TTC549 (cell line): Measurements from ENCODE around the gene CCR2.
"Not testable (repeated sequence)": the region's sequence is repeated elsewhere in the genome, so short reads cannot be mapped to it uniquely, and the experiment has no call there.

ENCODE experiments used
- FAIRE-seq: peaks from 2 replicates; lab custom pipeline; 2012; peaks lifted over from hg19 to GRCh38; lab: Jason Lieb, UNC

The CCR2 gene

DNA sequence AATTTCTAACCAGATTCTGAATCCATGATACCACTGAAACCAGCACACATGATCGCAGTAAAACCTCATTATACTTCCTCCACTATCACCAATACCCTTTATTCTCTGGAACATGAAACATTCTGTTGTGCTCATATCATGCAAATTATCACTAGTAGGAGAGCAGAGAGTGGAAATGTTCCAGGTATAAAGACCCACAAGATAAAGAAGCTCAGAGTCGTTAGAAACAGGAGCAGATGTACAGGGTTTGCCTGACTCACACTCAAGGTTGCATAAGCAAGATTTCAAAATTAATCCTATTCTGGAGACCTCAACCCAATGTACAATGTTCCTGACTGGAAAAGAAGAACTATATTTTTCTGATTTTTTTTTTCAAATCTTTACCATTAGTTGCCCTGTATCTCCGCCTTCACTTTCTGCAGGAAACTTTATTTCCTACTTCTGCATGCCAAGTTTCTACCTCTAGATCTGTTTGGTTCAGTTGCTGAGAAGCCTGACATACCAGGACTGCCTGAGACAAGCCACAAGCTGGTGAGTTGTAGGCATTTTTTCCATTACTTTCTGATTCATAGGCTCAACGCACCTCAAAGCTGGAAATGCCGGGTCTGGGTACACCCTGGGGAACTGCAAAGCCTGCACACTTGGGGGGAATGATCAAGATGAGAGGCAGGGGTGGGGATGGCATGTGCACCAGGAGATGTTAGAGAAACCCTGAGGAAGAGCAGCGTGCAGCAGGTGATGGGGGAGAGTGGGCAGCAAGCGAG lies at the start of gene CCR2:
TSS of gene CCR2 (plus strand) at position 465 of the 764 bp plus-strand sequence. CDS start 3,417 bp downstream, outside the sequence.
- no peak for FAIRE-seq

- no peak for FAIRE-seq
Observed at GRCh38 chr3:46304739-46305138, 49.2 kb upstream of the CCR2 start.

GRCh38 chr3:46312991-46313390 lies 40.9 kb upstream of the CCR2 start:
- FAIRE-seq, result no peak

DNA sequence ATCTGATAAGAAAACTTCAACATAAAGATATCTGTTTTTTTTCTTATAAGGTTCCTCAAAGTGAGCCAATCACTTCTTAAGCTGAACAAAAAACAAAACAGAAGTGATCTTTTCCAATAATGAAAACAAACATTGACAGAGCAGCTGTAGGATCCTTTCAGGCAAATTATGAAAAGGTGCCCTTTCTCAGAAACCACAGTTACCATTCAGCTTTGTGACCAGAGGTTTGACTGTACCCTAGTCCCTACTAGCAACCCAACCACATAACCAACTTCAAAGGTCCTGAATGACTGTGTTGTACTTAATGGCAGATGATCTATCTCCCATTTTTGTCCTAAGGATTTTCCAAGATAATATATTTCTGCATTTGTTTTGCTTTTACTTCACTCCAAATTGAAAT lies 39.4 kb upstream of the CCR2 start:
- FAIRE-seq, result no peak

DNA sequence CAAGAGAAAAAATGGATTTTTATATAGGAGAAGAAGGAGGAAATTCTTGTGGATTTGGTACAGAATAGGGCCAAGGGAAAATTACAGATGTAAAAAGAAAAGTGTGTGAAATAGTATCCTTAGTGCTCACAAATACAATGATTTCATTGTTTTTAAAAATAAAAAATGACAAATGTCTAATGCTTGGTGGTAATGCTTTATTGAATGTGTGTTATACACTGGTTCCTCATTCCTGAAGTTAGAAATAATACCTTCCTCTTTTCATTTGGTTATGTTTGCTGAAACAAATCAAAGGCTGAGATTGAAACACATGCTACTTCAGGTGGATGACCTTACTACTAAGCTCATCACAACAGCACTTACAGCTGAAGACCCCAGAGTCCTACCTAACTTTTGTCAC lies 37.7 kb upstream of the CCR2 start:
- no peak for FAIRE-seq

GRCh38 chr3:46318207-46318927 lies 35.5 kb upstream of the CCR2 start:
- no peak for FAIRE-seq

GRCh38 chr3:46321461-46322104 lies 32.3 kb upstream of the CCR2 start:
- no peak for FAIRE-seq

GRCh38 chr3:46324036-46324435 lies 29.9 kb upstream of the CCR2 start:
- no peak for FAIRE-seq

- no peak for FAIRE-seq
Observed at GRCh38 chr3:46325645-46326300, 28.1 kb upstream of the CCR2 start.

DNA sequence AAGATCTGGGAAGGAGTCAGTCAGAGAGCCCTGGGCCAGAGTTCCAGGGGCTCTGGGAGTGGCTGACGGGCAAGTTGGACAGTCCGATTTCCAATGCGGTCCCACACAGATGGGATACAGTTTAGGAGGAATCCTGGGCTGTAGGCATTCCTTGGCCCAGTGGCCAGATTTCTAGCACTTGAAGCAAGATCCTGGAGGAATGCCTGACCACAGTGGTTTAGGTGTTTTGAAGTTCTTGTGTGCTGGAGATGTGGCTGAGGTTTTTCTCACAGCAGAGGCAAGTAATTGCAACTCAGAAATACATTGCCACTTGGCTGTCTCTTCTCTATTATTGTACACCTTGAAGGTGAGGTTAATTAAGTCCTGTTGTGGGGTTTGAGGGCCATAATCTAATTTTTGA lies 23.2 kb upstream of the CCR2 start:
- not testable (repeated sequence) for FAIRE-seq

DNA sequence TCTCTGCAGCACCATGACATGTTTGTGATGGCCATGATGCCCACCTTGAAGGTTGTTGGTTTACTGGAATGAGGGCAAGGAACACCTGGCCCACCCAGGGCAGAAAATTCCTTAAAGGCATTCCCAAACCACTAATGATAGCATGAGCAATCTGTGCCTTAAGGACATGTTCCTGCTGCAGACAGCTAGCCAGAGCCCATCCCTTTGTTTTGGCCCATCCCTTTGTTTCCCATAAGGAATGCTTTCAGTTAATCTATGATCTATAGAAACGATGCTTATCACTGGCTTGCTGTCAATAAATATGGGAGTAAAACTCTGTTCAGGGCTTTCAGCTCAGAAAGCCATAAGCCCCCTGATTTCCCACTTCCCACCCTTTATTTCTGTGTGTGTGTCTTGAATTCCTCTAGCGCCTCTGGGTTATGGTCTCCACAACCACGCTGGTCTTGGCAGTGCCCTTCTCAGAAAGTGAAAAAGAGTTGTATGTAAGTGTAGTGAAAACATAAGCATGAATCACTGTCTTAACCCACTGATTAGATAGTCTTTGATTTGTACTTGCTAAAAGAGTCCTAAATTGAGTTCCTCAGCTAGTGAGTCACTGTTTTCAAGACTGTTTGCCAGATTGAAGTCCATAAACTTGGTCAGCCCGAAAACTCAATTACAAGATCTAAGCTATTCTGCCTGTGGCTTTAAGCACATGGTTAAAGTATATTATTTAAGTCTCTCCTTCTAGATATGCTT lies 19.0 kb upstream of the CCR2 start:
- FAIRE-seq, result no peak

- no peak for FAIRE-seq
Observed at GRCh38 chr3:46335541-46335940, 18.4 kb upstream of the CCR2 start.

DNA sequence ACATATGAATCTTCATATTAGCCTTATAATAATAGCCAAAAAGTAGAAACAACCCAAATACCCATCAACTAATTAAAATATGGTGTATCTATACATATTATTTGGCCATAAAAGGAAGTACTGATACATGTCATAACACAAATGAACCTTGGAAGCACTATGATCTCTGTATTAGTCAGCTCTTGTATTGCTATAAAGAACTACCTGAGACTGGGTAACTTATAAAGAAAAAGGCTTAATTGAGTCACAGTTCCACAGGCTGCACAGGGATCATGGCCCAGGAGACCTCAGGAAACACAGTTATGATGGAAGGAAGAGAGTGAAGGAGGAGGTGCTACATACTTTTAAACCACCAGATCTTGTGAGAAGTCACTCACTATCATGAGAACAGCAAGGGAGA lies 16.0 kb upstream of the CCR2 start:
- no peak for FAIRE-seq

DNA sequence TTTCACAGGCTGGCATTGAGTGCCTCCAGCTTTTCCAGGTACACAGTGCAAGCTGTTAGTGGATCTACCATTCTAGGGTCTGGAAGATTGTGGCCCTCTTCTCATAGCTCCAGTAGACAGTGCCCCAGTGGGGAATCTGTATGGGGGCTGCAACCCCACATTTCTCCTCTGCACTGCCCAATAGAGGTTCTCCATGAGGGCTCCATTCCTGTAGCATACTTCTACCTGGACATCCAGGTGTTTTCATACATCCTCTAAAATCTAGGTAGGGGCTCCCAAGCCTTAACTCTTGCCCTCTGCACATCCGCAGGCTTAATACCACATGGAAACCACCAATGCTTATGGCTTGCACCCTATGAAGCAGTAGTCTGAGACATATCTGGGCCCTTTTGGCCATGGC lies 15.1 kb upstream of the CCR2 start:
- FAIRE-seq, result no peak

- no peak for FAIRE-seq
Observed at GRCh38 chr3:46344476-46344875, 9.4 kb upstream of the CCR2 start.

DNA sequence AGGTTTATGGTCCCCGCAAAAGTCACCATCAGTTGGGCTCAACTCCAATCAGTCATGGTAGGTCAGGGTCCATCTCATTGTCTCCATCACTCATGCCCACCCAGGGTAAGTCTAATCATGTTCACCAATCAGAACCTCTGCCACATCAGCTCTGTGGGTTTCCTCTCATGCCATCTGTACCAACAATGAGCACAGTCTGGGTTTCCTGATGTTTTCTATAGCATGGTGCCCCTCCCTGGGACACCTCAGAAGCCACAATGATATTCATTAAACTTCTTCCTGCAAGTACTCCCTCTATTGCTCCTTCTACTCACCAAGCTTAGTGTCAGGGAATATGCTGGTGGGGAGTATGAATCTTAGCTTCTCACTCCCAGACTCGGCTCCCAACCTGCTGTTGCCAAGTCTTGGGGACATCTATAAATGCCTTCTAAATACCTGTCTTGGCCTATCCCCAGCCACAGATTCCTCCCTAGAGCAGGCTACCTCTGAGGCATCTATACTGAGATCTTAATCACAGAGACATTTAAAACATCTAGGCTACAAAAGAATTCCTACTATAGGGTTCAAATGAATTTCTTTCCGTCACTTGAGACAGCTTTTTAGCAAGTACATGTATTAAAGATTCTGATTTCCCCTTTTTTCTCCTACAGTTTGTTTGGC lies 5.0 kb upstream of the CCR2 start:
- no peak for FAIRE-seq

GRCh38 chr3:46349484-46350261 lies 4.2 kb upstream of the CCR2 start:
- FAIRE-seq, result no peak

DNA sequence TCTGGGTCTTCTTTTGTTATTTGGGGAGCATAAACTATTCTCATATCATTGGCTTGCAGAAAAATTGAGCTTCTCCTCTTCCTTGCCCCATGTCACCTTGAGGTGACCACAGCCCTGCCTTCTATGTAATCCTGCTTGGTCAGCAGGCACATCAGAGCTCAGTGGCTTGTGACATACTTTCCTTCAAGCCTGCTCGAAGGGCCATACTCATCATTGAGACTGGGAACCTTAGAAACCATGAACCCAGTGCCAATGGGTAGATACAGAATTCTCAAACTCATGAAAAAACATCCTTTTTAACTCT lies 3.7 kb upstream of the CCR2 start:
- FAIRE-seq, result no peak

DNA sequence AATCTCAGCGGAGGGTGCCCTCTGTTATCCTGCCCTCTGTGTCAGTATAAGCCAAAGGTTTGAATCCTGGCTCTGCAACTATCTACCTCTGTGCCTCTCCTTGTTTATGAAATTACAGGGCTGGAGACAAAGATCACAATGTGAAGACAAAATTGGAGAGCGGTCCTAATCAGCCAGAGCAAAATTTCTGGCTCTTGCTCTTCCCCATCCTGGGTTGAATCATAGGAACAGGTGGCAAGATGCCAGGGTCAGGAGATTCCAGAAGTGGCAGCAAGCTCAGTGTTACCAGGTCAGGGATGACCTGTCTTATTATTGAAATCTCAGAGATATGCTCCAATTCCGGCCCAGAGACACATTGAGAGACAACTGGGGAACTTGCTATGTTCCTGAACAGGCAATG lies 2.3 kb upstream of the CCR2 start:
- FAIRE-seq, result no peak

DNA sequence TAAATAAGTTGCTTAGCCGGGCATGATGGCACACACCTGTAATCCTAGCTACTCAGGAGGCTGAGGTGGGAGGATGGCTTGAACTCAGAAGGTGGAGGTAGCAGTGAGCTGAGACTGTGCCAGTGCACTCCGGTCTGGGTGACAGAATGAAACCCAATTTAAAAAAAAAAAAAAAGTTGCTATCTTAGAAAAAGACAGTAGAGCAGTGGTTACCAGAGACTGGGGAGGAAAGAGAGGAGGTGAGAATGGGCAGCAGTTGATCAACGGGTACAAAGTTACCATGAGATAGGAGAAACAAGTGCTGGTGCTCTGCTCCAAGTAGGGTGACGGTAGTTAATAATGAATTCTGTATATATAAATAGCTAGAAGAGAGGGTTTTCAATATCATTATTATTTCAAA lies 821 bp upstream of the CCR2 start:
- FAIRE-seq, result no peak

DNA sequence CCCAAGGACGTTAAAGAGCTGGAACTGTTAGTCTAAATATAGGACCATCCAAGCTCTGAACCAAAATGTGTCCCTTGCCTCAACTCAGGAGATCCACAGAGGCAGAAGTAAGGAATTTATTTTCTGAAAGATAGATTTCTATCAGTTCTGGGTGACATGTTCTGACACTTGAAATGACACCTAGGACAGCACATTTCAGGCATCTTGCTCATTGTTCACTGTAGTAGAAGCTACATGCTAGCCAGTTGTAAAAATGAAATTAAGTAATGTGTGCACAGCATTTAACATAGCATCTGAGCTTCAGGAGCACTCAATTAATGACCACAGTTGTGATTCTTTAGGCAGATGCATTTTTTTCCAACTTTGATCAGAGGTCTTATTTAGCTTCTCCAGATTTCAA lies 567 bp downstream of the CCR2 start:
- no peak for FAIRE-seq
